Adipose tissue (tissue), 3 donors: ENCODE results near the gene ZSWIM6. TPM values are rescaled to one million over a fixed set of nuclear protein-coding genes. Genes with fewer than 3 reads are reported as not detected.
A peak's percentile ranks its signal among the peaks of the same experiment; 100 is the strongest.

Experiments
- H3K27ac ChIP-seq: one replicate; pipeline ENCODE4 v1.5.1; 2013; ENCODE audit warnings: low read depth, low read length
- WGBS, 3 donors: extraction: QIAGEN DNeasy Blood & Tissue Kit; methylation state at CpG; one replicate each; pipeline ENCODE4 v1.1.7; 2013; 5-methylcytosine and 5-hydroxymethylcytosine counted together
- polyA plus RNA-seq, 3 donors: library from polyadenylated mRNA; stranded (reverse); fragments of 200-250 nt; gene quantifications; one replicate each; pipeline ENCODE4 v1.2.3, GENCODE V29; 2013
- donor health status: healthy with polysubstance abuse.
- donor health status: Bipolar disorder and iron deficiency.
- donor health status: healthy.

Gene ZSWIM6
- polyA plus RNA-seq, result 1 to 10 TPM; 2.1 to 6.5 (median 2.6) TPM

- peak within 1 kb of the TSS; percentile 61 for H3K27ac ChIP-seq
- WGBS, 3 donors, result 1% methylated on average over 74 to 91 of the region's 91 CpGs
Measured at GRCh38 chr5:61331407-61332357, at the start of gene ZSWIM6. ZSWIM6 (plus strand) TSS chr5:61332258; CDS start chr5:61332273, 15 bp downstream.

- WGBS, 3 donors, result 89 to 95% (median 90%) methylated on average over 3 of the region's 3 CpGs
- H3K27ac ChIP-seq, result no peak overlapping the region
Measured at GRCh38 chr5:61283471-61283870, 48.6 kb upstream of the ZSWIM6 start.

GRCh38 chr5:61285531-61285930 lies 46.5 kb upstream of the ZSWIM6 start:
- H3K27ac ChIP-seq, result no peak overlapping the region

- H3K27ac ChIP-seq, result no peak overlapping the region
Measured at GRCh38 chr5:61286446-61287132, 45.5 kb upstream of the ZSWIM6 start.

GRCh38 chr5:61287474-61287873 lies 44.6 kb upstream of the ZSWIM6 start:
- 81 to 90% (median 85%) methylated on average over 3 of the region's 3 CpGs for WGBS, 3 donors
- no peak overlapping the region for H3K27ac ChIP-seq

More at GRCh38 chr5:61286446-61287132, 45.5 kb upstream of the ZSWIM6 start:
- WGBS, 3 donors, result 89 to 94% (median 91%) methylated on average over 5 of the region's 5 CpGs

- WGBS, 3 donors, result 80 to 92% (median 88%) methylated on average over 2 of the region's 2 CpGs
- H3K27ac ChIP-seq, result no peak overlapping the region
Measured at GRCh38 chr5:61289241-61289640, 42.8 kb upstream of the ZSWIM6 start.

GRCh38 chr5:61289669-61290306 lies 42.3 kb upstream of the ZSWIM6 start:
- WGBS, 3 donors, result 64 to 73% (median 67%) methylated on average over 7 of the region's 7 CpGs
- no peak overlapping the region for H3K27ac ChIP-seq

GRCh38 chr5:61290791-61291210 lies 41.3 kb upstream of the ZSWIM6 start:
- 16 to 76% (median 68%) methylated on average over 4 of the region's 4 CpGs for WGBS, 3 donors
- no peak overlapping the region for H3K27ac ChIP-seq

- 26 to 82% (median 81%) methylated on average over 7 of the region's 7 CpGs for WGBS, 3 donors
- no peak overlapping the region for H3K27ac ChIP-seq
Measured at GRCh38 chr5:61292062-61292657, 39.9 kb upstream of the ZSWIM6 start.

- H3K27ac ChIP-seq, result no peak overlapping the region
- WGBS, 3 donors, result 32 to 93% (median 93%) methylated on average over 4 of the region's 4 CpGs
Measured at GRCh38 chr5:61293071-61293470, 39.0 kb upstream of the ZSWIM6 start.

GRCh38 chr5:61293873-61294272 lies 38.2 kb upstream of the ZSWIM6 start:
- 92 to 96% (median 95%) methylated on average over 5 of the region's 5 CpGs for WGBS, 3 donors
- no peak overlapping the region for H3K27ac ChIP-seq

- H3K27ac ChIP-seq, result no peak overlapping the region
- WGBS, 3 donors, result 81 to 98% (median 82%) methylated on average over 2 of the region's 2 CpGs
Measured at GRCh38 chr5:61295365-61295764, 36.7 kb upstream of the ZSWIM6 start.

- H3K27ac ChIP-seq, result no peak overlapping the region
- WGBS, 3 donors, result 36 to 70% (median 59%) methylated on average over 3 of the region's 3 CpGs
Measured at GRCh38 chr5:61298066-61298465, 34.0 kb upstream of the ZSWIM6 start.

GRCh38 chr5:61298580-61298979 lies 33.5 kb upstream of the ZSWIM6 start:
- no peak overlapping the region for H3K27ac ChIP-seq
- whole genome bisulfite sequencing, 3 donors, result 49 to 84% (median 70%) methylated on average over 6 of the region's 6 CpGs

GRCh38 chr5:61299261-61299681 lies 32.8 kb upstream of the ZSWIM6 start:
- 66 to 94% (median 88%) methylated on average over 5 of the region's 5 CpGs for WGBS, 3 donors
- H3K27ac ChIP-seq, result no peak overlapping the region

- WGBS, 3 donors, result 66 to 71% (median 71%) methylated on average over 9 of the region's 9 CpGs
- no peak overlapping the region for H3K27ac ChIP-seq
Measured at GRCh38 chr5:61301341-61302199, 30.5 kb upstream of the ZSWIM6 start.

- WGBS, 3 donors, result 90 to 94% (median 92%) methylated on average over 4 of the region's 4 CpGs
- no peak overlapping the region for H3K27ac ChIP-seq
Measured at GRCh38 chr5:61302200-61302563, 29.9 kb upstream of the ZSWIM6 start.

- WGBS, 3 donors, result 17 to 57% (median 26%) methylated on average over 4 of the region's 4 CpGs
- H3K27ac ChIP-seq, result no peak overlapping the region
Measured at GRCh38 chr5:61303346-61303745, 28.7 kb upstream of the ZSWIM6 start.
